22Rv1 (cell line): ENCODE results near the gene PODXL2.

Experiments used
- H3K27ac ChIP-seq: fragments of 450-650 bp; 2 replicates; pipeline ENCODE4 v1.5.1; 2017
- ZFX ChIP-seq: fragments of 450-650 bp; IDR thresholded peaks from 2 replicates; pipeline ENCODE4 v1.6.1; 2017; ENCODE audit warnings: antibody characterized with exemption, borderline replicate concordance
- TF ChIP-seq, protein P1 (sequence below): fragments of 450-650 bp; IDR thresholded peaks from 2 replicates; pipeline ENCODE4 v1.5.1; 2017; ENCODE audit warnings: mild to moderate bottlenecking

The PODXL2 gene

DNA sequence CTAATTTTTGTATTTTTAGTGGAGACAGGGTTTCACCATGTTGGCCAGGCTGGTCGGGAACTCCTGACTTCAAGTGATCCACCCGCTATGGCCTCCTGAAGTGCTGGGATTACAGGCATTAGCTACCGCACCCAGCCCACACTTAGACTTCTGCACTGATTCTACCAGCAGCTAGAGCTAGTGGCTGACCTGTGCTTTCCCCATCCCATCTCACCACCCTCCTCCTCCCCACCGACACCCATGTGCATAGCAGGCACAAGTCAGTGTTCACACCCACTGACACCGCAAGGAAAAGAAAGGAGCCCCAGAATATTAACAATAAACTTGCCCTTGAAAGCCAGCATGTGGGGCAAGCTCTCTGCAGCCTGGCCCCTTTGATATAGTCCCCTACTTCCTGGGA, 32.6 kb downstream of the PODXL2 start:
- TF ChIP-seq, protein P1, sequence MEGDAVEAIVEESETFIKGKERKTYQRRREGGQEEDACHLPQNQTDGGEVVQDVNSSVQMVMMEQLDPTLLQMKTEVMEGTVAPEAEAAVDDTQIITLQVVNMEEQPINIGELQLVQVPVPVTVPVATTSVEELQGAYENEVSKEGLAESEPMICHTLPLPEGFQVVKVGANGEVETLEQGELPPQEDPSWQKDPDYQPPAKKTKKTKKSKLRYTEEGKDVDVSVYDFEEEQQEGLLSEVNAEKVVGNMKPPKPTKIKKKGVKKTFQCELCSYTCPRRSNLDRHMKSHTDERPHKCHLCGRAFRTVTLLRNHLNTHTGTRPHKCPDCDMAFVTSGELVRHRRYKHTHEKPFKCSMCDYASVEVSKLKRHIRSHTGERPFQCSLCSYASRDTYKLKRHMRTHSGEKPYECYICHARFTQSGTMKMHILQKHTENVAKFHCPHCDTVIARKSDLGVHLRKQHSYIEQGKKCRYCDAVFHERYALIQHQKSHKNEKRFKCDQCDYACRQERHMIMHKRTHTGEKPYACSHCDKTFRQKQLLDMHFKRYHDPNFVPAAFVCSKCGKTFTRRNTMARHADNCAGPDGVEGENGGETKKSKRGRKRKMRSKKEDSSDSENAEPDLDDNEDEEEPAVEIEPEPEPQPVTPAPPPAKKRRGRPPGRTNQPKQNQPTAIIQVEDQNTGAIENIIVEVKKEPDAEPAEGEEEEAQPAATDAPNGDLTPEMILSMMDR = no peak
- no peak for TF ChIP-seq ZFX
- H3K27ac ChIP-seq = no peak overlapping the region

GRCh38 chr3:127662001-127662469, 33.0 kb downstream of the PODXL2 start:
- H3K27ac ChIP-seq = no peak overlapping the region
- TF ChIP-seq, protein P1 = no peak
- no peak for TF ChIP-seq ZFX

- no peak overlapping the region for H3K27ac ChIP-seq
- TF ChIP-seq, protein P1 = no peak
- TF ChIP-seq ZFX = no peak
Observed at GRCh38 chr3:127663151-127663550, 34.2 kb downstream of the PODXL2 start.

GRCh38 chr3:127665165-127665564, 36.2 kb downstream of the PODXL2 start:
- TF ChIP-seq ZFX = no peak
- TF ChIP-seq, protein P1 = no peak

DNA sequence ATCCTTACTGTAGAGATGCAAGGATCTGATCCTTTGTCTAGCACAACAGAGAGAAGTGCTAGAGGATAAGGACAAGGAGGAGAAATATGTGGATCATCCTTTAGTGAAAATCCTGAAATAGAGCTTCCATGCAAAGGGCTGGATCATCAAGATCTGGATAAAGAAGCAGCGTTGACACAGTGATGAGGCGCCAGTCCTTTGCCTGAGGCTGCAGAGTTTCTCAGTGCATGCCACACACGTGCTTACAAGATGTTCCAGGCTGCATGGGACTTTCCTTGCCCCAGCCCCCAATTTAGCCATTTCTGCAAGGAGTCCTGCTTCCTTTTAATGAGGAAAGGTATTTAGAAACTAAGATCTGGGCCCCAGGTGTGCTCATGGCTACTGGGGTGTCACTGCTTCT, 36.6 kb downstream of the PODXL2 start:
- no peak for TF ChIP-seq ZFX
- TF ChIP-seq, protein P1 = no peak
- H3K27ac ChIP-seq = no peak overlapping the region

More at GRCh38 chr3:127665165-127665564, 36.2 kb downstream of the PODXL2 start:
- H3K27ac ChIP-seq = no peak overlapping the region

GRCh38 chr3:127666676-127667075, 37.7 kb downstream of the PODXL2 start:
- TF ChIP-seq, protein P1 = no peak
- TF ChIP-seq ZFX = no peak
- H3K27ac ChIP-seq = no peak overlapping the region

GRCh38 chr3:127667119-127667681, 38.2 kb downstream of the PODXL2 start:
- TF ChIP-seq ZFX = no peak
- TF ChIP-seq, protein P1 = no peak
- no peak overlapping the region for H3K27ac ChIP-seq
